Adipocyte (in vitro differentiated cells): ENCODE measurements around the gene TMPRSS11D.

Experiments used
- DNase-seq: peaks from one replicate; pipeline ENCODE4 v3.0.0-alpha.2; 2015; ENCODE audit warnings: low read depth
- H3K27me3 ChIP-seq: replicated peaks from 2 replicates; pipeline ENCODE4 v1.7.0; 2013; ENCODE audit warnings: mild to moderate bottlenecking, low read length, moderate library complexity; ENCODE audit not compliant: control insufficient read depth, insufficient read depth
- H3K36me3 ChIP-seq: 2 replicates; pipeline ENCODE4 v1.7.0; 2013; ENCODE audit warnings: low read length, mild to moderate bottlenecking, moderate library complexity; ENCODE audit not compliant: control insufficient read depth, insufficient read depth, severe bottlenecking
- H3K4me1 ChIP-seq: 2 replicates; pipeline ENCODE4 v1.7.0; 2013; ENCODE audit warnings: mild to moderate bottlenecking, low read length, moderate library complexity; ENCODE audit not compliant: control insufficient read depth, insufficient read depth
- H3K4me3 ChIP-seq: 2 replicates; pipeline ENCODE4 v1.7.0; 2013; ENCODE audit warnings: mild to moderate bottlenecking, low read length, moderate library complexity
- H3K9ac ChIP-seq: 2 replicates; pipeline ENCODE4 v1.7.0; 2013; ENCODE audit warnings: mild to moderate bottlenecking, low read length, moderate library complexity
- H3K9me3 ChIP-seq: 2 replicates; pipeline ENCODE4 v1.7.0; 2013; ENCODE audit warnings: mild to moderate bottlenecking, low read length, moderate library complexity; ENCODE audit not compliant: control insufficient read depth

Gene TMPRSS11D

GRCh38 chr4:67885762-67886161 lies 2.0 kb upstream of the TMPRSS11D start:
- Histone ChIP-seq H3K27me3 (no peaks in the 10 kb centered on the region), H3K4me3 (no peak overlapping the region), H3K36me3 (no peaks in the 10 kb centered on the region), H3K4me1 (peaks cover 4% of the 10 kb centered on the region), H3K9me3 (no peaks in the 10 kb centered on the region), H3K9ac (no peak overlapping the region)
- peak; percentile 76 for DNase-seq

GRCh38 chr4:67884701-67885100 lies 899 bp upstream of the TMPRSS11D start:
- Histone ChIP-seq H3K4me1 (peaks cover 4% of the 10 kb centered on the region), H3K9ac (no peak overlapping the region), H3K36me3 (no peaks in the 10 kb centered on the region), H3K4me3 (no peak overlapping the region), H3K27me3 (no peaks in the 10 kb centered on the region), H3K9me3 (no peaks in the 10 kb centered on the region)
- no peak for DNase-seq

GRCh38 chr4:67883458-67883857 lies 344 bp downstream of the TMPRSS11D start:
- H3K9me3 ChIP-seq = no peaks in the 10 kb centered on the region
- no peak overlapping the region for H3K4me3 ChIP-seq
- no peak for DNase-seq
- no peaks in the 10 kb centered on the region for H3K27me3 ChIP-seq
- no peak overlapping the region for H3K9ac ChIP-seq
- H3K4me1 ChIP-seq = peaks cover 8% of the 10 kb centered on the region
- no peaks in the 10 kb centered on the region for H3K36me3 ChIP-seq

GRCh38 chr4:67880866-67881610 lies 2.8 kb downstream of the TMPRSS11D start:
- H3K9ac ChIP-seq = no peak overlapping the region
- no peaks in the 10 kb centered on the region for H3K27me3 ChIP-seq
- H3K9me3 ChIP-seq = no peaks in the 10 kb centered on the region
- no peak for DNase-seq
- H3K4me1 ChIP-seq = peaks cover 6% of the 10 kb centered on the region
- H3K4me3 ChIP-seq = no peak overlapping the region
- no peaks in the 10 kb centered on the region for H3K36me3 ChIP-seq

DNA sequence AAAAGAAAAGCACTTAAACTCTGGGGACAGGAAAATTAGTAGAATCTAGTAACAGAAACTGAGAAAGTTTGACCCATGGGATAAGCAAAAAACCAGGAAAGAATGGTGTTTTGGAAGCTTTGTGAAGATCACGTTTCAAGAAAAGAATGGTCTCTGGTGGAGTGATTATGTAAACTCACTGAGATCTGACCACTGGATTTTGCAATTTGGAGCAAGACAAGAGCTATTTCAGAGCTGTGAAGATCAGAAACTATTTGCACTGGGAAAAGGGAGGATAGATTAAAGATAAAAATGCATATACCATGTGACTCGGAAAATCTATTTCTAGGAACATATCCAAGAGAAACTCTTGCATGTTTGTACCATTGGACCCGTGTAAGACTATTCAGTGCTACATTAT lies 4.3 kb downstream of the TMPRSS11D start:
- Histone ChIP-seq H3K9ac (no peak overlapping the region), H3K4me3 (no peak overlapping the region), H3K27me3 (no peaks in the 10 kb centered on the region), H3K4me1 (peaks cover 19% of the 10 kb centered on the region), H3K9me3 (no peaks in the 10 kb centered on the region), H3K36me3 (no peaks in the 10 kb centered on the region)
- peak; percentile 58 for DNase-seq

GRCh38 chr4:67877086-67877485 lies 6.7 kb downstream of the TMPRSS11D start:
- Histone ChIP-seq H3K27me3 (no peaks in the 10 kb centered on the region), H3K36me3 (no peaks in the 10 kb centered on the region), H3K4me3 (no peak overlapping the region), H3K9ac (no peak overlapping the region), H3K4me1 (peaks cover 43% of the 10 kb centered on the region), H3K9me3 (no peaks in the 10 kb centered on the region)
- peak; percentile 6 for DNase-seq

DNA sequence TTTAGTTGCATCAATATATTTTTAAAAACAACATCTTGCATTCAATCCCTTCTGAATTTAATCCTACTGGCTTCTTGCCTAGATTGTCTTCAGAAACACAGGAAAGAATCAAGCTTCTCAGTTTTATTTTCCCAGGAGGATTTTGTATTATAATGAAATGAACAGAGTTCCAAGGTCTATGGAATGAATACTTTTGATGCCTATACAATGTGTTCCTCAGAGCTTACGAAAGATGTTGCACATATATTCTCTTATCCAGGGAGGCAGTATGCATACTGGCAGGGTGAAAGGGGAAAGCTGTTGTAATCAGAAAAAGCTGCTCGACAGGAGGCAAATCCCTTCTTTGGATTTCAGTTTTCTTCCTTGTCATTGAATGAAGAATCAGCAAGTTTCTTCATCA lies 8.8 kb downstream of the TMPRSS11D start:
- no peak overlapping the region for H3K4me3 ChIP-seq
- no peaks in the 10 kb centered on the region for H3K9me3 ChIP-seq
- H3K27me3 ChIP-seq = no peaks in the 10 kb centered on the region
- DNase-seq = peak; percentile 92
- no peak overlapping the region for H3K9ac ChIP-seq
- peaks cover 44% of the 10 kb centered on the region for H3K4me1 ChIP-seq
- H3K36me3 ChIP-seq = no peaks in the 10 kb centered on the region

DNA sequence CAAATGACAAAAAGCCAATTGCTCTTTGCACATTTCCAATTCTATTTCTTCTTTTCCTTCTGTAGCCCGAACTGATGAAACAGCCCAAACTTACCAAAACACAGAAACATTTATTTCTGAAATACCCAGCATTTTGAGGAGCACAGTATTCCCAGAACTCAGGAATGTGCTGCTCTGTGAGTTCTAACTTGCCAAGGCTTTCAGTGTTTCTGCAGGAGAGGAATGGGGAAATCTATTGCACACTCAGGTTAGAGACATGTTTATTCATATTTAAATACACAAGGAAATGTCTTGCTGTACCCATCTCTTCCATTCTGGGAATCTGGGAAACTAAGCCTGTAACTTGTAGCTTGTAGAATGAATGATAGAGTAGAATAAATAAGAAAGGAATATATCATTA lies 10.7 kb downstream of the TMPRSS11D start:
- Histone ChIP-seq H3K9me3 (no peaks in the 10 kb centered on the region), H3K9ac (peak overlapping the region; percentile 42), H3K4me3 (no peak overlapping the region)

GRCh38 chr4:67871867-67872266 lies 11.9 kb downstream of the TMPRSS11D start:
- Histone ChIP-seq H3K9ac (peak overlapping the region; percentile 42), H3K4me3 (no peak overlapping the region), H3K36me3 (no peaks in the 10 kb centered on the region), H3K4me1 (peaks cover 41% of the 10 kb centered on the region), H3K9me3 (peaks cover 3% of the 10 kb centered on the region), H3K27me3 (no peaks in the 10 kb centered on the region)
- DNase-seq = peak; percentile 84

More for the DNA sequence above, 10.7 kb downstream of the TMPRSS11D start:
- H3K36me3 ChIP-seq = no peaks in the 10 kb centered on the region
- peak; percentile 49 for DNase-seq
- peaks cover 41% of the 10 kb centered on the region for H3K4me1 ChIP-seq
- no peaks in the 10 kb centered on the region for H3K27me3 ChIP-seq

- peaks cover 28% of the 10 kb centered on the region for H3K4me1 ChIP-seq
- H3K4me3 ChIP-seq = no peak overlapping the region
- no peak overlapping the region for H3K9ac ChIP-seq
- peaks cover 3% of the 10 kb centered on the region for H3K9me3 ChIP-seq
- no peak for DNase-seq
- no peaks in the 10 kb centered on the region for H3K36me3 ChIP-seq
- no peaks in the 10 kb centered on the region for H3K27me3 ChIP-seq
These were observed 14.1 kb downstream of the TMPRSS11D start for GRCh38 chr4:67869580-67870190.

GRCh38 chr4:67861513-67861912 lies 22.3 kb downstream of the TMPRSS11D start:
- H3K9ac ChIP-seq = peak overlapping the region; percentile 0
- H3K36me3 ChIP-seq = no peaks in the 10 kb centered on the region
- DNase-seq = no peak
- H3K27me3 ChIP-seq = no peaks in the 10 kb centered on the region
- peak overlapping the region; percentile 64 for H3K4me3 ChIP-seq
- no peaks in the 10 kb centered on the region for H3K9me3 ChIP-seq
- H3K4me1 ChIP-seq = peaks cover 8% of the 10 kb centered on the region
